ENCODE results near the gene ZBTB7C.

ZBTB7C gene

GRCh38 chr18:48159816-48160215 lies 249.4 kb downstream of the ZBTB7C start:
- no peak for DNase-seq

- DNase-seq = no peak
Observed at GRCh38 chr18:48158721-48159120, 250.5 kb downstream of the ZBTB7C start.

GRCh38 chr18:48157956-48158355 lies 251.2 kb downstream of the ZBTB7C start:
- no peak for DNase-seq

- no peak for DNase-seq
Observed at GRCh38 chr18:48155856-48156255, 253.3 kb downstream of the ZBTB7C start.

GRCh38 chr18:48154828-48155227 lies 254.4 kb downstream of the ZBTB7C start:
- no peak for DNase-seq

GRCh38 chr18:48153613-48154481 lies 255.3 kb downstream of the ZBTB7C start:
- no peak for DNase-seq

- no peak for DNase-seq
Observed at GRCh38 chr18:48152549-48152948, 256.6 kb downstream of the ZBTB7C start.

- DNase-seq = no peak
Observed at GRCh38 chr18:48151421-48152065, 257.6 kb downstream of the ZBTB7C start.

GRCh38 chr18:48149020-48149685 lies 260.0 kb downstream of the ZBTB7C start:
- DNase-seq = no peak

- DNase-seq = no peak
Observed at GRCh38 chr18:48142994-48143393, 266.2 kb downstream of the ZBTB7C start.

- DNase-seq = no peak
Observed at GRCh38 chr18:48142353-48142752, 266.8 kb downstream of the ZBTB7C start.

GRCh38 chr18:48140731-48141130 lies 268.5 kb downstream of the ZBTB7C start:
- DNase-seq = no peak

GRCh38 chr18:48139431-48140347 lies 269.5 kb downstream of the ZBTB7C start:
- DNase-seq = no peak

GRCh38 chr18:48138660-48139430 lies 270.3 kb downstream of the ZBTB7C start:
- DNase-seq = no peak

- DNase-seq = no peak
Observed at GRCh38 chr18:48138210-48138609, 271.0 kb downstream of the ZBTB7C start.

GRCh38 chr18:48137374-48138081 lies 271.7 kb downstream of the ZBTB7C start:
- DNase-seq = no peak

- no peak for DNase-seq
Observed at GRCh38 chr18:48136827-48137373, 272.3 kb downstream of the ZBTB7C start.

GRCh38 chr18:48136051-48136826 lies 272.9 kb downstream of the ZBTB7C start:
- no peak for DNase-seq

GRCh38 chr18:48135436-48135966 lies 273.7 kb downstream of the ZBTB7C start:
- DNase-seq = no peak

GRCh38 chr18:48134609-48135008 lies 274.6 kb downstream of the ZBTB7C start:
- DNase-seq = no peak
